ENCODE measurements around the gene EPN3.

The EPN3 gene

GRCh38 chr17:50570528-50570927, 38.0 kb downstream of the EPN3 start:
- DNase-seq (ENCODE audit: low read depth in 2 of 2), result no peak
- TF ChIP-seq, protein P1, sequence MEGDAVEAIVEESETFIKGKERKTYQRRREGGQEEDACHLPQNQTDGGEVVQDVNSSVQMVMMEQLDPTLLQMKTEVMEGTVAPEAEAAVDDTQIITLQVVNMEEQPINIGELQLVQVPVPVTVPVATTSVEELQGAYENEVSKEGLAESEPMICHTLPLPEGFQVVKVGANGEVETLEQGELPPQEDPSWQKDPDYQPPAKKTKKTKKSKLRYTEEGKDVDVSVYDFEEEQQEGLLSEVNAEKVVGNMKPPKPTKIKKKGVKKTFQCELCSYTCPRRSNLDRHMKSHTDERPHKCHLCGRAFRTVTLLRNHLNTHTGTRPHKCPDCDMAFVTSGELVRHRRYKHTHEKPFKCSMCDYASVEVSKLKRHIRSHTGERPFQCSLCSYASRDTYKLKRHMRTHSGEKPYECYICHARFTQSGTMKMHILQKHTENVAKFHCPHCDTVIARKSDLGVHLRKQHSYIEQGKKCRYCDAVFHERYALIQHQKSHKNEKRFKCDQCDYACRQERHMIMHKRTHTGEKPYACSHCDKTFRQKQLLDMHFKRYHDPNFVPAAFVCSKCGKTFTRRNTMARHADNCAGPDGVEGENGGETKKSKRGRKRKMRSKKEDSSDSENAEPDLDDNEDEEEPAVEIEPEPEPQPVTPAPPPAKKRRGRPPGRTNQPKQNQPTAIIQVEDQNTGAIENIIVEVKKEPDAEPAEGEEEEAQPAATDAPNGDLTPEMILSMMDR (IDR thresholded peaks at IDR 0.05; ENCODE audit: low read depth, low read length), result no peak
- no peak overlapping the region for H3K4me3 ChIP-seq (replicated peaks in 1 of 2; ENCODE audit: low read depth in 2 of 2, low read length in 2 of 2)

- TF ChIP-seq, protein P1 (IDR thresholded peaks at IDR 0.05; ENCODE audit: low read depth, low read length), result no peak
- H3K4me3 ChIP-seq (replicated peaks in 1 of 2; ENCODE audit: low read depth in 2 of 2, low read length in 2 of 2), result no peak overlapping the region
Observed at GRCh38 chr17:50571681-50572080, 39.1 kb downstream of the EPN3 start.

GRCh38 chr17:50572541-50572940, 40.0 kb downstream of the EPN3 start:
- DNase-seq (ENCODE audit: low read depth in 2 of 2), result no peak
- H3K4me3 ChIP-seq (replicated peaks in 1 of 2; ENCODE audit: low read depth in 2 of 2, low read length in 2 of 2), result no peak overlapping the region
- TF ChIP-seq, protein P1 (IDR thresholded peaks at IDR 0.05; ENCODE audit: low read depth, low read length), result no peak

More at GRCh38 chr17:50571681-50572080, 39.1 kb downstream of the EPN3 start:
- DNase-seq (ENCODE audit: low read depth in 2 of 2), result no peak

GRCh38 chr17:50573866-50574611, 41.5 kb downstream of the EPN3 start:
- TF ChIP-seq, protein P1 (IDR thresholded peaks at IDR 0.05; ENCODE audit: low read depth, low read length), result no peak

GRCh38 chr17:50575581-50576210, 43.2 kb downstream of the EPN3 start:
- no peak overlapping the region for H3K4me3 ChIP-seq (replicated peaks in 1 of 2; ENCODE audit: low read depth in 2 of 2, low read length in 2 of 2)
- TF ChIP-seq, protein P1 (IDR thresholded peaks at IDR 0.05; ENCODE audit: low read depth, low read length), result no peak
- no peak for DNase-seq (ENCODE audit: low read depth in 2 of 2)

More at GRCh38 chr17:50573866-50574611, 41.5 kb downstream of the EPN3 start:
- no peak overlapping the region for H3K4me3 ChIP-seq (replicated peaks in 1 of 2; ENCODE audit: low read depth in 2 of 2, low read length in 2 of 2)
- DNase-seq (ENCODE audit: low read depth in 2 of 2), result no peak

GRCh38 chr17:50576864-50577263, 44.3 kb downstream of the EPN3 start:
- TF ChIP-seq, protein P1 (IDR thresholded peaks at IDR 0.05; ENCODE audit: low read depth, low read length), result no peak
- H3K4me3 ChIP-seq (replicated peaks in 1 of 2; ENCODE audit: low read depth in 2 of 2, low read length in 2 of 2), result no peak overlapping the region
- no peak for DNase-seq (ENCODE audit: low read depth in 2 of 2)
